HL-60 (cell line): Measurements from ENCODE around the gene LARP4B.

ENCODE experiments used
- DNase-seq, 2 experiments: peaks; one replicate each; pipeline ENCODE4 v3.0.0-alpha.2; 2010 to 2020; ENCODE audit warnings: low read depth in 1 of 2, low spot score in 1 of 2
- H3K27ac ChIP-seq: fragments of 250-450 bp; sonication (Bioruptor Pico); replicated peaks from 2 replicates; pipeline ENCODE4 v1.5.1; 2020; ENCODE audit warnings: mild to moderate bottlenecking, moderate library complexity
- H3K27me3 ChIP-seq: fragments of 250-450 bp; sonication (Bioruptor Pico); 2 replicates; pipeline ENCODE4 v1.5.1; 2021; ENCODE audit warnings: mild to moderate bottlenecking, moderate library complexity; ENCODE audit not compliant: insufficient read depth, poor library complexity, severe bottlenecking
- H3K4me3 ChIP-seq: replicated peaks from 2 replicates; pipeline ENCODE4 v1.5.1; 2011; ENCODE audit warnings: mild to moderate bottlenecking, control low read depth, low read length; ENCODE audit not compliant: insufficient read depth
- GABPA ChIP-seq: IDR thresholded peaks from 2 replicates; pipeline ENCODE4 v1.6.1; 2012; ENCODE audit warnings: low read depth
- POLR2AphosphoS5 ChIP-seq: IDR thresholded peaks from 2 replicates; pipeline ENCODE4 v1.6.1; 2012; ENCODE audit warnings: low read depth
- SPI1 ChIP-seq: IDR thresholded peaks from 2 replicates; pipeline ENCODE4 v1.6.1; 2012; ENCODE audit warnings: low read depth, mild to moderate bottlenecking, borderline replicate concordance
- TF ChIP-seq, protein P1 (sequence below): IDR thresholded peaks from one replicate; pipeline ENCODE4 v1.5.1; 2011; ENCODE audit warnings: low read length, control low read depth, inconsistent platforms; ENCODE audit not compliant: insufficient read depth
- TF ChIP-seq, protein P2 (sequence below): IDR thresholded peaks from 2 replicates; pipeline ENCODE4 v1.6.1; 2012; ENCODE audit warnings: low read depth; ENCODE audit not compliant: insufficient replicate concordance

The LARP4B gene

DNA sequence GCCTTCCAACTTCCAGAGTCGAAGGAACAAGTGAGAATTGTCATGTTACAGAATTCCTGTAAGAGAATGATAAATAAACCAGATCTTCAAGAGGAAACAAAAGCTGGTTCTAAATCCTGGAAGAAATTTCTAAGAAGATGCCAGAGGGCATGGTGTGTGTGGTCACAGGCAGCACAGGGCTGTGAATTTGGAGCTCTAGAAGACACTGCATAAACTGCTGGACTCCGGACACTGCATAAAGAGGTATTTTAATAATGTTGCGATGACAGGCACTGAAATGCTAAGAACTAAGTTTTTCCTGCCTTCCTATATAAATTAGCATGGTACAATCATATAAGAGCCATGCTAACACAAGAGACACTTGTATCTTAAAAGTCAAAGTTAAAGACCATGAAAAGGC is 86.0 kb downstream of the LARP4B start:
- TF ChIP-seq, protein P1, sequence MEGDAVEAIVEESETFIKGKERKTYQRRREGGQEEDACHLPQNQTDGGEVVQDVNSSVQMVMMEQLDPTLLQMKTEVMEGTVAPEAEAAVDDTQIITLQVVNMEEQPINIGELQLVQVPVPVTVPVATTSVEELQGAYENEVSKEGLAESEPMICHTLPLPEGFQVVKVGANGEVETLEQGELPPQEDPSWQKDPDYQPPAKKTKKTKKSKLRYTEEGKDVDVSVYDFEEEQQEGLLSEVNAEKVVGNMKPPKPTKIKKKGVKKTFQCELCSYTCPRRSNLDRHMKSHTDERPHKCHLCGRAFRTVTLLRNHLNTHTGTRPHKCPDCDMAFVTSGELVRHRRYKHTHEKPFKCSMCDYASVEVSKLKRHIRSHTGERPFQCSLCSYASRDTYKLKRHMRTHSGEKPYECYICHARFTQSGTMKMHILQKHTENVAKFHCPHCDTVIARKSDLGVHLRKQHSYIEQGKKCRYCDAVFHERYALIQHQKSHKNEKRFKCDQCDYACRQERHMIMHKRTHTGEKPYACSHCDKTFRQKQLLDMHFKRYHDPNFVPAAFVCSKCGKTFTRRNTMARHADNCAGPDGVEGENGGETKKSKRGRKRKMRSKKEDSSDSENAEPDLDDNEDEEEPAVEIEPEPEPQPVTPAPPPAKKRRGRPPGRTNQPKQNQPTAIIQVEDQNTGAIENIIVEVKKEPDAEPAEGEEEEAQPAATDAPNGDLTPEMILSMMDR: no peak
- TF ChIP-seq, protein P2, sequence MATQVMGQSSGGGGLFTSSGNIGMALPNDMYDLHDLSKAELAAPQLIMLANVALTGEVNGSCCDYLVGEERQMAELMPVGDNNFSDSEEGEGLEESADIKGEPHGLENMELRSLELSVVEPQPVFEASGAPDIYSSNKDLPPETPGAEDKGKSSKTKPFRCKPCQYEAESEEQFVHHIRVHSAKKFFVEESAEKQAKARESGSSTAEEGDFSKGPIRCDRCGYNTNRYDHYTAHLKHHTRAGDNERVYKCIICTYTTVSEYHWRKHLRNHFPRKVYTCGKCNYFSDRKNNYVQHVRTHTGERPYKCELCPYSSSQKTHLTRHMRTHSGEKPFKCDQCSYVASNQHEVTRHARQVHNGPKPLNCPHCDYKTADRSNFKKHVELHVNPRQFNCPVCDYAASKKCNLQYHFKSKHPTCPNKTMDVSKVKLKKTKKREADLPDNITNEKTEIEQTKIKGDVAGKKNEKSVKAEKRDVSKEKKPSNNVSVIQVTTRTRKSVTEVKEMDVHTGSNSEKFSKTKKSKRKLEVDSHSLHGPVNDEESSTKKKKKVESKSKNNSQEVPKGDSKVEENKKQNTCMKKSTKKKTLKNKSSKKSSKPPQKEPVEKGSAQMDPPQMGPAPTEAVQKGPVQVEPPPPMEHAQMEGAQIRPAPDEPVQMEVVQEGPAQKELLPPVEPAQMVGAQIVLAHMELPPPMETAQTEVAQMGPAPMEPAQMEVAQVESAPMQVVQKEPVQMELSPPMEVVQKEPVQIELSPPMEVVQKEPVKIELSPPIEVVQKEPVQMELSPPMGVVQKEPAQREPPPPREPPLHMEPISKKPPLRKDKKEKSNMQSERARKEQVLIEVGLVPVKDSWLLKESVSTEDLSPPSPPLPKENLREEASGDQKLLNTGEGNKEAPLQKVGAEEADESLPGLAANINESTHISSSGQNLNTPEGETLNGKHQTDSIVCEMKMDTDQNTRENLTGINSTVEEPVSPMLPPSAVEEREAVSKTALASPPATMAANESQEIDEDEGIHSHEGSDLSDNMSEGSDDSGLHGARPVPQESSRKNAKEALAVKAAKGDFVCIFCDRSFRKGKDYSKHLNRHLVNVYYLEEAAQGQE: no peak
- no peak for TF ChIP-seq POLR2AphosphoS5
- no peak for TF ChIP-seq GABPA
- TF ChIP-seq SPI1: no peak
- no peak for DNase-seq
- Histone ChIP-seq H3K27me3 (no peaks in the 10 kb centered on the region), H3K27ac (no peak overlapping the region), H3K4me3 (no peak overlapping the region)

DNA sequence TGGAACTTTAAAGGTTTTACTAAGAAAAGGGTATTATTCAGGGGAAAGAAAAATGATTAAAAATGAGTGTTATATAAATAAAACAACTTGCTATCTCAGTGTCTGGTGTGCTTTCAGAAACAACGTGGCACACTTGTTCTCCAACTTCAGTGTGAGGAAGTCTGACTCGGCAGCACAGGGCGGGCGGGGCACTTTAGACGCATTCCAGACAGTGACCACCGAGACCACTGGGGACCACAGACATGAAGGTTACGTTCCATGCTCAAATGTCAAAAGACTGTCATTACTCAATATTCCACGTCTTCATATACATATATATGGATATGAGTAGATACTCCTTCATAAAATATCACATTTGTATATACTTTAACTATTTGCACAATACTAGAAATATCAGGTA is 87.0 kb downstream of the LARP4B start:
- H3K27ac ChIP-seq: no peak overlapping the region
- TF ChIP-seq, protein P2: no peak
- TF ChIP-seq, protein P1: no peak
- no peak for TF ChIP-seq SPI1
- no peak for TF ChIP-seq GABPA
- TF ChIP-seq POLR2AphosphoS5: no peak
- H3K4me3 ChIP-seq: no peak overlapping the region
- no peaks in the 10 kb centered on the region for H3K27me3 ChIP-seq
- DNase-seq: no peak

DNA sequence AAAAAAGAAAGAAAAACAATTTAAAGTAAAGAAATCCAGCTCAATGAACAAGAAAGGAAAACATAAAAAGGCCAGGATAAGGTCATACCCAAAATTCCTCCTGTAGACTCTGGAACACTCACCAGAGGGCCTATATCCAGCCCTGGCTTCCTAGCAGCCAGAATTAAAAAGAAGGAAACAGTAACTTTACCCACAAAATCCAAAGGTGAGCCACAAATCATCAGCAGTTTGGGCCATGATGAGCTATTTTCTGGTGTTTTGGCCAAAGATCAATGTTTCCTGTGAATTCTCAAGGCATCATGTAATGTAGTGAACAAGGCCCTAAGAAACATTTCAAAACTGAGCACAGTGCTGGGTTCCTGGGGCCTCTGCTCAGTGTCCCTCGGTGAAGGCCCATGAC is 87.8 kb downstream of the LARP4B start:
- no peak overlapping the region for H3K4me3 ChIP-seq
- no peak for TF ChIP-seq POLR2AphosphoS5
- TF ChIP-seq GABPA: no peak
- TF ChIP-seq, protein P2: no peak
- TF ChIP-seq, protein P1: no peak
- TF ChIP-seq SPI1: no peak
- no peak overlapping the region for H3K27ac ChIP-seq
- DNase-seq: no peak
- no peaks in the 10 kb centered on the region for H3K27me3 ChIP-seq
